K562 (cell line): ENCODE results near the gene COL15A1. TPM values are rescaled to one million over a fixed set of nuclear protein-coding genes. Genes with fewer than 3 reads are reported as not detected.

Experiments
- CHD2 ChIP-seq: IDR thresholded peaks from 2 replicates; pipeline ENCODE4 v1.6.1; 2011; ENCODE audit warnings: low read depth, low read length
- DLX4 ChIP-seq: fragments of 250-450 bp; sonication (Bioruptor Pico); IDR thresholded peaks from 2 replicates; pipeline ENCODE4 v1.6.1; 2021; ENCODE audit warnings: mild to moderate bottlenecking
- ETV5 ChIP-seq: sonication (generic); formaldehyde crosslinking; IDR thresholded peaks from 2 replicates; pipeline ENCODE4 v1.4.0; 2020; ENCODE audit warnings: low read depth, mild to moderate bottlenecking, missing genetic modification reagents
- FOXP1 ChIP-seq: sonication (generic); formaldehyde crosslinking; IDR thresholded peaks from 2 replicates; pipeline ENCODE4 v1.8.0; 2022; ENCODE audit warnings: mild to moderate bottlenecking, missing genetic modification reagents
- HMG20A ChIP-seq: fragments of 450-650 bp; formaldehyde crosslinking; conservative IDR thresholded peaks from 2 replicates; pipeline ENCODE4 v1.4.0; 2020; ENCODE audit warnings: mild to moderate bottlenecking, mixed read lengths
- MTA3 ChIP-seq: fragments of 450-650 bp; formaldehyde crosslinking; IDR thresholded peaks from 2 replicates; pipeline ENCODE4 v1.6.1; 2017; ENCODE audit warnings: mild to moderate bottlenecking, borderline replicate concordance
- NFXL1 ChIP-seq: fragments of 450-650 bp; formaldehyde crosslinking; IDR thresholded peaks from 2 replicates; pipeline ENCODE4 v1.4.0; 2021; ENCODE audit warnings: mild to moderate bottlenecking
- NR2C2 ChIP-seq, 2 experiments: fragments of 200-800 bp in 1 of 2; sonication (Bioruptor generic) in 1 of 2; sonication (generic) in 1 of 2; formaldehyde crosslinking in 1 of 2; IDR thresholded peaks; 2 replicates each; pipeline versions ENCODE4 v1.6.1 to v1.8.0; 2016 to 2022; ENCODE audit warnings: mild to moderate bottlenecking in 1 of 2, missing compliant biosample characterization in 1 of 2, missing genetic modification characterization in 1 of 2, missing genetic modification reagents in 1 of 2
- PYGO2 ChIP-seq: fragments of 450-650 bp; IDR thresholded peaks from 2 replicates; pipeline ENCODE4 v1.6.1; 2016; ENCODE audit warnings: mild to moderate bottlenecking, missing genetic modification characterization, moderate library complexity, missing compliant biosample characterization
- WHSC1 ChIP-seq: IDR thresholded peaks from one replicate; pipeline ENCODE4 v1.6.1; 2012; ENCODE audit warnings: low read length, control low read depth, inconsistent platforms
- YBX1 ChIP-seq: fragments of 450-650 bp; IDR thresholded peaks from 2 replicates; pipeline ENCODE4 v1.7.1; 2016; ENCODE audit warnings: mild to moderate bottlenecking
- ZNF316 ChIP-seq: fragments of 450-650 bp; IDR thresholded peaks from 2 replicates; pipeline ENCODE4 v1.6.1; 2016
- ZNF318 ChIP-seq, 2 experiments: fragments of 450-650 bp; IDR thresholded peaks; 2 replicates each; pipeline ENCODE4 v1.6.1; 2016; ENCODE audit warnings: mild to moderate bottlenecking in 2 of 2, borderline replicate concordance in 1 of 2, low read depth in 1 of 2, moderate library complexity in 1 of 2
- ZNF431 ChIP-seq: sonication (generic); formaldehyde crosslinking; IDR thresholded peaks from 2 replicates; pipeline ENCODE4 v1.8.0; 2022; ENCODE audit warnings: mild to moderate bottlenecking, missing genetic modification reagents
- ZNF644 ChIP-seq: fragments of 200-800 bp; sonication (Bioruptor generic); IDR thresholded peaks from 2 replicates; pipeline ENCODE4 v1.6.1; 2016; ENCODE audit warnings: low read depth, missing genetic modification characterization, missing compliant biosample characterization
- polyA plus RNA-seq, 8 experiments: library from polyadenylated mRNA; depleted of rRNA in 4 of 8; stranded (reverse) in 5 of 8; unstranded in 3 of 8; fragments of >200 nt; fragmentation: Nextera tagmentation in 2 of 8; fragmentation: Illumina TruSeq in 1 of 8; extraction: Ambion mirVana in 2 of 8; extraction: Trizol in 1 of 8; gene quantifications; 2 replicates each; pipeline versions ENCODE4 v1.2.1 to v1.2.3, GENCODE V29; 2011 to 2014; ENCODE audit warnings: inconsistent platforms in 1 of 8, missing spikeins in 1 of 8
- total RNA-seq, 7 experiments: library from RNA; depleted of rRNA in 6 of 7; stranded (reverse); fragments of >200 nt in 6 of 7; fragmentation: Illumina TruSeq in 2 of 7; extraction: Trizol in 2 of 7; gene quantifications; 2 replicates each; pipeline versions ENCODE4 v1.2.1 to v1.2.3, GENCODE V29; 2011 to 2021; ENCODE audit warnings: low replicate concordance in 1 of 7
- TF ChIP-seq, protein P1 (sequence below): fragments of 450-650 bp; IDR thresholded peaks from 2 replicates; pipeline ENCODE4 v1.6.1; 2017; ENCODE audit warnings: antibody characterized with exemption, mild to moderate bottlenecking

Gene COL15A1
- total and polyA plus RNA-seq, 9 of the 15 experiments (the other 6 are each of a cell fraction or from before 2014, with no cell fraction given) = 0.46 to 5.1 (median 2.6) TPM

DNA sequence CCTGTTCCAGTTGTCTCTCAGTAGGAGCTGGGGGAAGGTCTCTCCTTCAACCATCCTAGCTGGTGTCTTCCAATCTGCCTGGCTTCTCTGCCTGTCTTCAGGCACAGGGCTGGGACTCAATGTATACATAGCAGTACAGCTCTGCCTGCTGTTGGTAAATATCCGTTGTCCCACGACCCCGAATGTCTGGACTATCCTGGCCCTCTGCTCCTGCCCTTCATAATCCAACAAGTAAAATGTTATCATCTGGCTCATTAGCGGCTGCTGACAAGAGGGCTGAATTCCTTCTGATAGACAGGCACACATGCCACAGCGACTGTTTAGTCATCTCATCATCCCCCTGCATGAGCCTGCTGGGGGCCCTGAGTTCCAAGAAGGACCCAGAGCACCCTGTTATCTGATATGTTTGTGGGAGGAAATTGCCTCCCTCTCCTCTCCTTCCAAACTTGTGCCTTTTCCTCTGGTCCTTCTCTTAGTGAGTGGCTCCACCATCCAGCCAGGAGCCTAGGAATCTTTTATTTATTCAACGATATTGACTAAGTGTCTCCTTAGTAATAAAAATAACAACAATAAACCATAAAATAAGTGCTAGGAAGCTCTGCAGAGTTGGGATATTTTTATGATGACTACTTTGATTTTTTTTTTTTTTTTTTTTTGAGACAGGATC, 131.7 kb downstream of the COL15A1 start (continued):
- TF ChIP-seq ZNF318 (IDR thresholded peaks at IDR 0.05; ENCODE audit: borderline replicate concordance in 1 of 2, low read depth in 1 of 2) (0 out of 4 replicates have a peak, but pooled peaks of 1 of the 2 experiments have one; percentile 21), ZNF316 (peak; percentile 70), NR2C2 (CRISPR knock-in tag; IDR thresholded peaks at IDR 0.05) (no peak), NR2C2 (tag; IDR thresholded peaks at IDR 0.05) (no peak), ETV5 (no peak), PYGO2 (tag) (no peak), WHSC1 (no peak), ZNF431 (CRISPR knock-in tag) (no peak), MTA3 (peak; percentile 82), NFXL1 (CRISPR knock-in tag) (no peak), YBX1 (no peak), ZNF644 (tag) (no peak), HMG20A (CRISPR knock-in tag) (no peak), DLX4 (no peak), CHD2 (peak; percentile 8; the same call in 1 of the 2 replicates), FOXP1 (CRISPR knock-in tag) (no peak)
- TF ChIP-seq, protein P1, sequence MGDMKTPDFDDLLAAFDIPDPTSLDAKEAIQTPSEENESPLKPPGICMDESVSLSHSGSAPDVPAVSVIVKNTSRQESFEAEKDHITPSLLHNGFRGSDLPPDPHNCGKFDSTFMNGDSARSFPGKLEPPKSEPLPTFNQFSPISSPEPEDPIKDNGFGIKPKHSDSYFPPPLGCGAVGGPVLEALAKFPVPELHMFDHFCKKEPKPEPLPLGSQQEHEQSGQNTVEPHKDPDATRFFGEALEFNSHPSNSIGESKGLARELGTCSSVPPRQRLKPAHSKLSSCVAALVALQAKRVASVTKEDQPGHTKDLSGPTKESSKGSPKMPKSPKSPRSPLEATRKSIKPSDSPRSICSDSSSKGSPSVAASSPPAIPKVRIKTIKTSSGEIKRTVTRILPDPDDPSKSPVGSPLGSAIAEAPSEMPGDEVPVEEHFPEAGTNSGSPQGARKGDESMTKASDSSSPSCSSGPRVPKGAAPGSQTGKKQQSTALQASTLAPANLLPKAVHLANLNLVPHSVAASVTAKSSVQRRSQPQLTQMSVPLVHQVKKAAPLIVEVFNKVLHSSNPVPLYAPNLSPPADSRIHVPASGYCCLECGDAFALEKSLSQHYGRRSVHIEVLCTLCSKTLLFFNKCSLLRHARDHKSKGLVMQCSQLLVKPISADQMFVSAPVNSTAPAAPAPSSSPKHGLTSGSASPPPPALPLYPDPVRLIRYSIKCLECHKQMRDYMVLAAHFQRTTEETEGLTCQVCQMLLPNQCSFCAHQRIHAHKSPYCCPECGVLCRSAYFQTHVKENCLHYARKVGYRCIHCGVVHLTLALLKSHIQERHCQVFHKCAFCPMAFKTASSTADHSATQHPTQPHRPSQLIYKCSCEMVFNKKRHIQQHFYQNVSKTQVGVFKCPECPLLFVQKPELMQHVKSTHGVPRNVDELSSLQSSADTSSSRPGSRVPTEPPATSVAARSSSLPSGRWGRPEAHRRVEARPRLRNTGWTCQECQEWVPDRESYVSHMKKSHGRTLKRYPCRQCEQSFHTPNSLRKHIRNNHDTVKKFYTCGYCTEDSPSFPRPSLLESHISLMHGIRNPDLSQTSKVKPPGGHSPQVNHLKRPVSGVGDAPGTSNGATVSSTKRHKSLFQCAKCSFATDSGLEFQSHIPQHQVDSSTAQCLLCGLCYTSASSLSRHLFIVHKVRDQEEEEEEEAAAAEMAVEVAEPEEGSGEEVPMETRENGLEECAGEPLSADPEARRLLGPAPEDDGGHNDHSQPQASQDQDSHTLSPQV = peak; percentile 83
